IMR-90 (cell line): ENCODE results near the gene MUC5B.

ENCODE experiments used
- BHLHE40 ChIP-seq: fragments of 150-350 bp; IDR thresholded peaks from 2 replicates; pipeline ENCODE4 v1.6.1; 2016; ENCODE audit warnings: mild to moderate bottlenecking, low read depth, low read length
- CEBPB ChIP-seq: IDR thresholded peaks from 2 replicates; pipeline ENCODE4 v1.6.1; 2012; ENCODE audit warnings: low read depth, low read length, improper control_type of control experiment
- CHD1 ChIP-seq: IDR thresholded peaks from 2 replicates; pipeline ENCODE4 v1.6.1; 2012; ENCODE audit warnings: low read depth, low read length, improper control_type of control experiment
- CTCF ChIP-seq: conservative IDR thresholded peaks from 2 replicates; pipeline ENCODE4 v1.5.1; 2012; ENCODE audit warnings: mild to moderate bottlenecking, low read depth, low read length, improper control_type of control experiment
- ELK1 ChIP-seq: fragments of 150-350 bp; IDR thresholded peaks from 2 replicates; pipeline ENCODE4 v1.6.1; 2016; ENCODE audit warnings: low read depth, mild to moderate bottlenecking, low read length, moderate library complexity, borderline replicate concordance
- FOS ChIP-seq: fragments of 150-350 bp; IDR thresholded peaks from 2 replicates; pipeline ENCODE4 v1.6.1; 2016; ENCODE audit warnings: low read depth, low read length
- MAFK ChIP-seq: IDR thresholded peaks from 2 replicates; pipeline ENCODE4 v1.6.1; 2012; ENCODE audit warnings: low read depth, low read length, improper control_type of control experiment
- MAZ ChIP-seq: IDR thresholded peaks from 2 replicates; pipeline ENCODE4 v1.6.1; 2012; ENCODE audit warnings: low read depth, mild to moderate bottlenecking, low read length, improper control_type of control experiment, moderate library complexity, borderline replicate concordance
- MXI1 ChIP-seq: IDR thresholded peaks from 2 replicates; pipeline ENCODE4 v1.6.1; 2012; ENCODE audit warnings: low read depth, mild to moderate bottlenecking, low read length, moderate library complexity, borderline replicate concordance
- POLR2A ChIP-seq: IDR thresholded peaks from 2 replicates; pipeline ENCODE4 v1.6.1; 2012; ENCODE audit warnings: mild to moderate bottlenecking, low read depth, low read length
- RFX5 ChIP-seq: IDR thresholded peaks from 2 replicates; pipeline ENCODE4 v1.8.0; 2012; ENCODE audit warnings: low read depth, mild to moderate bottlenecking, low read length, moderate library complexity
- SMC3 ChIP-seq: fragments of 150-350 bp; IDR thresholded peaks from 2 replicates; pipeline ENCODE4 v1.6.1; 2016; ENCODE audit warnings: low read depth, mild to moderate bottlenecking, antibody characterized with exemption, low read length, moderate library complexity
- USF2 ChIP-seq: fragments of 150-350 bp; IDR thresholded peaks from 2 replicates; pipeline ENCODE4 v1.6.1; 2017; ENCODE audit warnings: mild to moderate bottlenecking, antibody characterized with exemption, low read length, low read depth

GRCh38 chr11:1218256-1218787, 4.5 kb upstream of the MUC5B start:
- no peak for TF ChIP-seq SMC3
- no peak for TF ChIP-seq CTCF
- no peak for TF ChIP-seq MAZ
- no peak for TF ChIP-seq MXI1
- no peak for TF ChIP-seq CEBPB
- TF ChIP-seq USF2, result no peak
- no peak for TF ChIP-seq POLR2A
- TF ChIP-seq ELK1, result no peak
- TF ChIP-seq FOS, result no peak
- TF ChIP-seq CHD1, result no peak
- no peak for TF ChIP-seq RFX5
- TF ChIP-seq BHLHE40, result no peak
- TF ChIP-seq MAFK, result no peak
